ENCODE results near the gene EML5.
A peak's percentile ranks its signal among the peaks of the same experiment; 100 is the strongest.

Gene EML5

DNA sequence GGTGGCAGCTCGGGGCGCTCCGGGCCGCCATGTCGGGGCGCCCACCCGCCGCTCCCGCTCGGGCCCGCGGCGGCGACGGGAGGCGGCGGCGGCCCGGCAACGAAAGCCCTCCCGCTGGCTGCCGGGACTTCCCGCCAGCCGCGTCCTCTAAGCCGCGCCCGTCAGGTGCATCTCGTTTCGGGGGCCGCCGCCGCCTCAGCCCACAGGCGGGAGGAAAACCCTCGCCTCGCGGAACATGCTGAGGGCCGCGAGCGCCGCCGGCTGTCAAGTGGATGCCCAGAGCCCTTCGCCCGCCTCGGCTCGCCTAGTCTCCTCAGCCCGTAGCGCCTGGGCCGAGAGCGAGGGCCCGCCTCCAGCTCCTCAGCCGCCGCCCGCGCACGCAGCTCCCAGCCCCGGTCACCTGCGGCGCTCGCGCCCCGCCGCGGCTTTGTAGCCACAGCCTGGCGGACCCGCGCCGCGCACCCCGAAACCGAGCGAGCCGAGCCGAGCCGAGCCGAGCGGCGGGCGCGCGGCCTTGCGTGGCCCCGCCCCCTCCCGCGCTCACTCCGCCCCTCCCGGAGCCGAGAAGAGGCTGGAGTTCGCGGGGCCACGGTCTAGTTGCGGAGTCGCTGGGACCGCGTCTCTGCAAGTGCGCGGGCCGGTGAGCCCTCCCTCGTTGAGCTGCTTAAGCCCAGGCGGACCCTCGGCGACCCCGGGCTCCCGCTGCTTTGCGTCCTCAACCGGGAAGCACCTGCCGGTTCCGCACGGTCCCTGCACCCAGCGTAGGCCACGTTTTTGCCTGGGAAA lies at the start of gene EML5:
Gene EML5 (minus strand): TSS at position 481 of the 786 bp plus-strand sequence. CDS start 450 bp downstream, at position 31.
- no peaks in the 10 kb centered on the region for H3K9me3 ChIP-seq
- H3K4me3 ChIP-seq: peak within 1 kb of the TSS; percentile 79
- H3K9ac ChIP-seq: peak within 1 kb of the TSS; percentile 77
- peaks cover 25% of the 10 kb centered on the region for H3K27me3 ChIP-seq
- H3K4me1 ChIP-seq: peaks cover 13% of the 10 kb centered on the region
- peak within 1 kb of the TSS; percentile 92 for H3K4me2 ChIP-seq
- no peaks in the 10 kb centered on the region for H3K36me3 ChIP-seq
- no peak for TF ChIP-seq Cebpa-rat (IDR thresholded peaks at IDR 0.05)
- peak within 1 kb of the TSS; percentile 56 for H3K27ac ChIP-seq
- H4K20me1 ChIP-seq: no peaks in the 10 kb centered on the region

DNA sequence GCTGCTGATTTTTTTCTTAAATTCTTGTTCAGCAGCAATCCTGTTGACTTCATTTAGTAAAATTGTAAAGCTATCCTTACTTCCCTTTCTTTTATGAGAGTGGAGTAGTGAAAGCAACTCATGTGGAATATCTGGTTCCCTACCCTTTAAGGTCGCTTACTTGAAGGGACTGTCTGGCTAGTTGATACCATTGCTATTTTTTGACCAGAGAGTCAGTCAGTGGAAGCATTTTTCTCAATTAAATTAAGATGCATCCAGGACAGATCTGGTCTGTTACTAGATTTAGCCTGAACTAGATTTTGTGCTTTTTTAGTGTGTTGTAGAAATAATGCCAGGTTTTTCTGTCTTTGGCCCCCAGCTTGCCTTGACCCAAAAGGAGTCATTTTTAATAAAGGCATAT lies 49.7 kb upstream of the EML5 start:
- Histone ChIP-seq H3K27me3 (no peaks in the 10 kb centered on the region), H3K36me3 (no peaks in the 10 kb centered on the region), H3K4me3 (no peak overlapping the region), H3K27ac (no peak overlapping the region), H3K9me3 (no peaks in the 10 kb centered on the region), H3K9ac (no peak overlapping the region), H3K4me1 (no peaks in the 10 kb centered on the region), H4K20me1 (no peaks in the 10 kb centered on the region), H3K4me2 (no peak overlapping the region)
- no peak for TF ChIP-seq Cebpa-rat (IDR thresholded peaks at IDR 0.05)

DNA sequence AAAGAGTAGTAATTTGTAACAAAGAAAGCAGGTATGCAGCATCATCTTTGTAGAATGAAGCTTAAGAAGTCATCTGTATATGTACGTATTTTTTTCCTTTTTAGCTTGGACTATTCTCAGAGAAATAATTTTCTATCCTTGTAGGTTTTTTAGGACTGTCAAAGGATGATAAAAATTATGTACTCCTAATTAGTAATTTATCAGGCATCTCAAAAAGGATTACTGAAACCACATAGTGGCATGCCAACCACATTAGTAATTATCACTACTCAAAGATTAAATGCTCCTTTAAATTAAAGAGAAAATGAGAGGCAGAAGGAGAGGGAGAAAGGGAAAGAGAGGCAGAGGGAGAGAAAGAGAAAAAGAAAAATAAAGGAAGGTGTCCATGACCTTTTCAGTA lies 49.0 kb upstream of the EML5 start:
- Histone ChIP-seq H4K20me1 (no peaks in the 10 kb centered on the region), H3K4me1 (no peaks in the 10 kb centered on the region), H3K4me3 (no peak overlapping the region), H3K9ac (no peak overlapping the region), H3K36me3 (no peaks in the 10 kb centered on the region), H3K27ac (no peak overlapping the region), H3K4me2 (no peak overlapping the region), H3K9me3 (no peaks in the 10 kb centered on the region), H3K27me3 (no peaks in the 10 kb centered on the region)
- TF ChIP-seq Cebpa-rat (IDR thresholded peaks at IDR 0.05): no peak

DNA sequence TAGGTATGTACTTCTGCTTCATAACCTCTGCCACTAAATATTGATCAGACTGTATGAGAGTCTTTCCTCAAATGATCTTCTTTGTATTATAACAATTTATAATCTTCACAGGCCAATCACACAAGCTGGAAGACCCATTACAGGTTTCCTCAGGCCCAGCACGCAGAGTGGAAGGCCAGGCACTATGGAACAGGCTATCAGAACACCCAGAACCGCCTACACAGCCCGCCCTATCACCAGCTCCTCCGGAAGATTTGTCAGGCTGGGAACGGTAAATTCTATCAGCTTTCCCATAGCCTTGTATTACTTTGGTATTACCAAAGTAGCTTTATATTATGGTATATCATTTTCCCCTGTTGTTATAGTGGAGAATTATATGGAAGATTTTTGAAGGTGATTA lies 48.2 kb upstream of the EML5 start:
- Histone ChIP-seq H3K9me3 (no peaks in the 10 kb centered on the region), H3K4me3 (no peak overlapping the region), H4K20me1 (no peaks in the 10 kb centered on the region)

DNA sequence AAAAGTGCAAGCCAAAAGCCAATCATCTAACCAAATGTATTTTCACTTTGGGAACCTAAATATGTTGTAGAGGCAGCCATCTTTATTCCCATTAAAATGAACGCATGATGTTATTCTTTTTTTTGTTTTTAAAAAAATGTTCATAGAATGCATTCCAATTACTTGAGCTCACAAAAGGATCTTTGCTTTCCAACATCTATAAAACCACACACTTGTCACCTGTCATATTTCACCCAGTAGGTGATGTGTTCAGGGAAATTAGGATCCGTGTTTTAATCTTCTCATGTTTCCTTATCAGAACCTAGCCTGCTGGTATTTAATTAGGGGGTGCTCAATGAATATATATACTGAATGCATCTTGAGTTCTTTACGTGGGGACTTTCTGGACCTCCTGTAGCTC lies 45.3 kb upstream of the EML5 start:
- Histone ChIP-seq H4K20me1 (no peaks in the 10 kb centered on the region), H3K9ac (no peak overlapping the region), H3K27me3 (no peaks in the 10 kb centered on the region), H3K4me1 (no peaks in the 10 kb centered on the region), H3K36me3 (no peaks in the 10 kb centered on the region), H3K9me3 (no peaks in the 10 kb centered on the region), H3K27ac (no peak overlapping the region), H3K4me3 (no peak overlapping the region), H3K4me2 (no peak overlapping the region)
- TF ChIP-seq Cebpa-rat (IDR thresholded peaks at IDR 0.05): no peak

More for the DNA sequence above, 48.2 kb upstream of the EML5 start:
- Histone ChIP-seq H3K4me2 (no peak overlapping the region), H3K27me3 (no peaks in the 10 kb centered on the region), H3K36me3 (no peaks in the 10 kb centered on the region), H3K27ac (no peak overlapping the region), H3K4me1 (no peaks in the 10 kb centered on the region), H3K9ac (no peak overlapping the region)
- TF ChIP-seq Cebpa-rat (IDR thresholded peaks at IDR 0.05): no peak

DNA sequence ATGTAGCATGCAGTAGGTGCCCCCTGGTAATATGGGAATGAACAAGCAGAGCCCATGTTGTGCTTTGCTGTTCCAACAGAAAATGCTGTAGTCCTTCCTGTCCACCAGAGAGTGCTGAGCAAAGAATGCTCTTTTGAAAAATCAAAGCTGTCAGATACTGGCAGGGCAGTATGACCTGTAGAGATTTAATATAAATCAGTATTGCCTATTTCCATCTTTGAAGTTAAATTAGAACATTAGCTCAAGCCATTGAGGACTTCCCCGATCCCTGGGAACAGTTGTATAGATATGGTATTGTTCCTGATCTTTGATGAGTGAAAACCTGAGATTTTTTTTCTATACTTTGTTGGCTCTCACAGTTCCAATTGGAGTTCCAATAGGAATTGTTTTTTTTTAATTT lies 44.7 kb upstream of the EML5 start:
- Histone ChIP-seq H3K4me2 (no peak overlapping the region), H3K9me3 (no peaks in the 10 kb centered on the region), H3K27me3 (no peaks in the 10 kb centered on the region), H3K4me1 (no peaks in the 10 kb centered on the region), H3K27ac (no peak overlapping the region), H3K36me3 (no peaks in the 10 kb centered on the region), H3K4me3 (no peak overlapping the region), H3K9ac (no peak overlapping the region), H4K20me1 (no peaks in the 10 kb centered on the region)
- TF ChIP-seq Cebpa-rat (IDR thresholded peaks at IDR 0.05): no peak

DNA sequence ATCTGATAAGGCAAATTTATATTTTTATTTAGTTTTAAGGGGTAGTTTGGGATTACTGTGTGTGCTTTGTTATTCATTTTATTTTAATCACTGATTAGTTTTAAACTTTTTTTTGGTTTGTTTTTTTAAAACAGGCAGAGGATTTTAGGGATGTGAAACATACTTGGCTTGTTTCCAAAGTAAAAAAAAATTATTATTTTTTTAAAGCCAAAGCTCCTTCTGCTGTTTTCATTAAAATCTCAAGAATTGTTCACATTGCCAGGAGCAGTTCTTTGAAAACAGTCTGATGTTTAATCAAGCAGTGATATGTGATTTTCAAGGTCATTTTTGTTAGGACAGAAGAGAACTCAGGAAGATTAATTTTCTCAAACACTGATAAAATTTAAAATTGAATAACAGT lies 42.9 kb upstream of the EML5 start:
- Histone ChIP-seq H3K4me3 (no peak overlapping the region), H3K27me3 (no peaks in the 10 kb centered on the region), H4K20me1 (no peaks in the 10 kb centered on the region), H3K9me3 (peaks cover 6% of the 10 kb centered on the region; the same call in 1 of the 2 replicates), H3K9ac (no peak overlapping the region), H3K4me2 (no peak overlapping the region), H3K4me1 (no peaks in the 10 kb centered on the region), H3K36me3 (no peaks in the 10 kb centered on the region), H3K27ac (no peak overlapping the region)
- TF ChIP-seq Cebpa-rat (IDR thresholded peaks at IDR 0.05): no peak

DNA sequence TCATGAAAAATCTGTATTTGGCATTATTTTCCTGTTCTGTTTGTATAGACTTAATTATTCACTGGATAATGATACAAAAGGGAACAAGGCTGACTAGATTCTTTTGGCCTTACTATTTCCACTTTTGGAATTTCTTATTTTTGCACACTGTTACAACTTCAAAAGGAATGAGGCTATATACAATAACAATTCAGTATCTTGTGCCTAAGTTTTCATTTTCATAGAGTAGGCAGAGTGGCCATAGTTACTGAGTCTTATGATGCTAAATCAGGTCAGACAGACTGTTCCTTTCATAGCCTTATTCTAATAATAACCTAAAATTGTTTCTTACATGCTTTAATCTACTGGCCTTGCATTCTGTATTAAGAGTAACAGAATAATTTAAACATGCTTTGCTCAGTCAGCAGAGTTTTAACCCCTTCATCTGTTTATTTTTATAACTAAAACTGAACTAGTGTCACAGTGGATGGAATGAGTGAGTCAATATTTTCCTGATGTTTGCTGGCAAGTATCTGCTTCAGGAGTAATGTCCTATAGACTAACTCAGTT lies 42.2 kb upstream of the EML5 start:
- Histone ChIP-seq H4K20me1 (no peaks in the 10 kb centered on the region), H3K27ac (no peak overlapping the region), H3K9ac (no peak overlapping the region), H3K27me3 (no peaks in the 10 kb centered on the region), H3K4me3 (no peak overlapping the region), H3K36me3 (no peaks in the 10 kb centered on the region), H3K9me3 (peaks cover 6% of the 10 kb centered on the region; the same call in 1 of the 2 replicates), H3K4me1 (no peaks in the 10 kb centered on the region), H3K4me2 (no peak overlapping the region)
- no peak for TF ChIP-seq Cebpa-rat (IDR thresholded peaks at IDR 0.05)

DNA sequence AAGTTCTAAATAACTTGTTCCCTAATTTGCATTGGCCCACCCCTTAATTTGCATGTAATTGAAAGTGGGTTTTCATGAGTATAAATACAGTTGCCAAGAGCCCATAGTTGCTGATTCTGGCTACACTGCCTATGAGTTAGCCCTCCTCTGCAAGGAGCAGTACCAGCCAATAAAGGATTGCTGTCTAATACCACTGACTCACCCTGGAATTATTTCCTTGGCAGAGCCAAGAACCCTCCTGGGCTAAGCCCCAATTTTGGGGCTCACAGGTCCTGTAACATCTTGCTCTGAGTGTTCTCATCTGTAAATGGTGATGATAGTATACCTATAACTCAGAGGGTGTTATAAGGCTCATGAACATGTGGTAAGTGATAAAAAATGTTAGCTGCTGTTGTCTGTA lies 38.5 kb upstream of the EML5 start:
- Histone ChIP-seq H3K27me3 (no peaks in the 10 kb centered on the region), H4K20me1 (no peaks in the 10 kb centered on the region), H3K27ac (no peak overlapping the region), H3K36me3 (no peaks in the 10 kb centered on the region), H3K4me2 (no peak overlapping the region), H3K9me3 (peaks cover 6% of the 10 kb centered on the region; the same call in 1 of the 2 replicates), H3K9ac (no peak overlapping the region), H3K4me1 (no peaks in the 10 kb centered on the region), H3K4me3 (no peak overlapping the region)
- TF ChIP-seq Cebpa-rat (IDR thresholded peaks at IDR 0.05): no peak

DNA sequence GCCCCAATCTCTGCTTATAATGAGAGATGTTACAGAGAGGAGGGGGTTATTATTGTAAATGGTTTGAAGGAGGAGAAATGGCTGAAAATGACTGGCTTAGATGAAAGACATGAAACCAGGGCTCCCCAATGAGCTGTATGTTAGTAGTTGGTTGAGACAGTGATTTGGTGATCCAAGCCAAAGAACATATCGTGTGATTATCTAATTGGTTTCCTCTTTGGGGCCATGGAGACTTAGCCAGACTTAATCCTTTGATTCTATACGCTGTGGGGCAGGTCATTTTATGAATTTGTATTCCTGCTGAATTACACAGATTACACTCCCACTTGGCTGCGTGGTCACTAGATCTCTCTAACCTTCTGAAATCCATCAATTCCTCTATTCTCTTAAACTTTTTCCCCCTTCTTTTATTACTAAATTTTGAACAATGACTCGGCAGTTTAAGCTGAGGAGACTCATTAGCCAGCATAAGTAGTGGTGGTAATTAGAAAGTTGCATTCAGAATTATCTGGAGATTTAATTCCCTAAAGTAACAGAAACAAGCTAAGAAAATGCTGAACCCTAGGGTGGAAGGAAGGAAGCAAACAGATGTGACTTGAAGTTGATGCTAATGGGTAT lies 37.0 kb upstream of the EML5 start:
- H3K27ac ChIP-seq: no peak overlapping the region
- H3K4me3 ChIP-seq: no peak overlapping the region
- no peak overlapping the region for H3K4me2 ChIP-seq
- H3K4me1 ChIP-seq: peaks cover 7% of the 10 kb centered on the region
- no peaks in the 10 kb centered on the region for H3K36me3 ChIP-seq
- TF ChIP-seq Cebpa-rat (IDR thresholded peaks at IDR 0.05): no peak
- H3K9me3 ChIP-seq: peaks cover 6% of the 10 kb centered on the region; the same call in 1 of the 2 replicates
- H3K9ac ChIP-seq: no peak overlapping the region
- no peaks in the 10 kb centered on the region for H3K27me3 ChIP-seq
- H4K20me1 ChIP-seq: no peaks in the 10 kb centered on the region
